KMS-11 (cell line): ENCODE measurements around the gene ARHGAP11A.

ENCODE experiments used
- H2AFZ ChIP-seq: fragments of 200-600 bp; sonication (generic); 2 replicates; pipeline ENCODE4 v1.6.1; 2016; ENCODE audit warnings: antibody characterized with exemption, mixed run types, low read depth
- H3K27ac ChIP-seq: fragments of 200-600 bp; sonication (generic); 2 replicates; pipeline ENCODE4 v1.6.1; 2016; ENCODE audit warnings: mild to moderate bottlenecking, mixed run types
- H3K27me3 ChIP-seq: fragments of 200-600 bp; sonication (generic); 2 replicates; pipeline ENCODE4 v1.6.1; 2017; ENCODE audit warnings: mild to moderate bottlenecking, low read depth, mixed run types, moderate library complexity; ENCODE audit not compliant: insufficient read depth
- H3K36me3 ChIP-seq: fragments of 200-600 bp; sonication (generic); 2 replicates; pipeline ENCODE4 v1.6.1; 2017; ENCODE audit warnings: mild to moderate bottlenecking, mixed run types; ENCODE audit not compliant: insufficient read depth
- H3K4me1 ChIP-seq: fragments of 200-600 bp; sonication (generic); 2 replicates; pipeline ENCODE4 v1.6.1; 2016; ENCODE audit warnings: mild to moderate bottlenecking, low read depth, mixed run types; ENCODE audit not compliant: poor library complexity, severe bottlenecking
- H3K4me2 ChIP-seq: fragments of 200-600 bp; sonication (generic); 2 replicates; pipeline ENCODE4 v1.7.0; 2016; ENCODE audit warnings: mild to moderate bottlenecking, mixed run types
- H3K4me3 ChIP-seq: fragments of 200-600 bp; sonication (generic); IDR thresholded peaks from 2 replicates; pipeline ENCODE4 v1.6.1; 2017; ENCODE audit warnings: low read depth, low read length, mixed read lengths; ENCODE audit not compliant: insufficient read depth
- H3K79me2 ChIP-seq: fragments of 200-600 bp; sonication (generic); 2 replicates; pipeline ENCODE4 v1.6.1; 2016; ENCODE audit warnings: low read depth, mixed run types; ENCODE audit not compliant: insufficient read depth
- H3K9ac ChIP-seq: fragments of 200-600 bp; sonication (generic); 2 replicates; pipeline ENCODE4 v1.6.1; 2016; ENCODE audit warnings: mild to moderate bottlenecking, mixed run types
- H4K20me1 ChIP-seq: fragments of 200-600 bp; sonication (generic); 2 replicates; pipeline ENCODE4 v1.6.1; 2016; ENCODE audit warnings: mild to moderate bottlenecking, mixed run types; ENCODE audit not compliant: insufficient read depth
- CTCF ChIP-seq: fragments of 200-600 bp; sonication (generic); conservative IDR thresholded peaks from 2 replicates; pipeline ENCODE4 v1.6.1; 2017; ENCODE audit warnings: low read depth, mild to moderate bottlenecking, antibody characterized with exemption, low read length, moderate library complexity, mixed read lengths

ARHGAP11A gene

DNA sequence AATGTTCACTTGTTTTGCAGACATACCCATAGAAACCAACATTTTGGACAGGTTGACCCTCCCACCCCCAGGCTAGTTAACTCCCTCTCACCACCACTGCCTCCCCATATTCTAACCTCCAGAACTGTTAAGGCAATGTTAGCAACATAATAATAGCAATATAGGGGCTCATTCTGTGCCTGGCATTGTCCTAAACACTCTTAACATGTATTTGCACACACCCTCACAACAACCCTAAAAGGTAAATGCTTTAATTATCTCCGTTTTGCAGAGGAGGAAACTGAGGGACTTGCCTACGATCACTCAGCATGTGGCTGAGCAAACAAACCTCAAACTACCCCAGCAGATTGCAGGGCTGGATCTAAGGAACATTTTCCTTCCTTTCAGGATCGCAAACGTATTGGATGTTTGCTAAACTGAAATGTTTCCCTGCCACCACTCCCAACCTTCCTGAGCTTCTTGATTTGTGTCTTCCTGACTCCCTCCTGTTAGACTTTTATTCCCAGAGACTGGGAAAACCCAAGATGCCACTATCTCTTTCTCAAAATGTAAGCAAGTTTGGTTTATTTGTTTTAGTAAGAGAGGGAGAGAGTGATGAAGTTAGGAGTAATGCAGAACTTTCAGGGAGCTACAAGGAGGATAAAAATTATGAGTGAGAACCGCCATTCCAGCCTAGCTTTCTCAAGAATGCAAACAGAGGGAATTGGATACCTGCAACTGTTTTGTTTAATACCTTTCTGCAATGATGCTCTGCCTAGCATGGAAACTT lies 27.5 kb downstream of the ARHGAP11A start:
- Histone ChIP-seq H3K9ac (no peak overlapping the region), H3K4me3 (no peak overlapping the region), H3K4me1 (no peaks in the 10 kb centered on the region), H4K20me1 (no peaks in the 10 kb centered on the region), H2AFZ (no peak overlapping the region), H3K4me2 (no peak overlapping the region), H3K27me3 (no peaks in the 10 kb centered on the region), H3K79me2 (no peaks in the 10 kb centered on the region), H3K36me3 (peaks cover 4% of the 10 kb centered on the region; the same call in 1 of the 2 replicates), H3K27ac (no peak overlapping the region)
- TF ChIP-seq CTCF, result no peak

- no peak overlapping the region for H3K27ac ChIP-seq
- no peaks in the 10 kb centered on the region for H3K27me3 ChIP-seq
- H3K9ac ChIP-seq, result no peak overlapping the region
- H2AFZ ChIP-seq, result no peak overlapping the region
- TF ChIP-seq CTCF, result no peak
- no peaks in the 10 kb centered on the region for H3K79me2 ChIP-seq
- H3K4me1 ChIP-seq, result no peaks in the 10 kb centered on the region
- no peak overlapping the region for H3K4me2 ChIP-seq
- H4K20me1 ChIP-seq, result no peaks in the 10 kb centered on the region
- peaks cover 4% of the 10 kb centered on the region; the same call in 1 of the 2 replicates for H3K36me3 ChIP-seq
- H3K4me3 ChIP-seq, result no peak overlapping the region
Observed at GRCh38 chr15:32643907-32644445, 28.7 kb downstream of the ARHGAP11A start.

DNA sequence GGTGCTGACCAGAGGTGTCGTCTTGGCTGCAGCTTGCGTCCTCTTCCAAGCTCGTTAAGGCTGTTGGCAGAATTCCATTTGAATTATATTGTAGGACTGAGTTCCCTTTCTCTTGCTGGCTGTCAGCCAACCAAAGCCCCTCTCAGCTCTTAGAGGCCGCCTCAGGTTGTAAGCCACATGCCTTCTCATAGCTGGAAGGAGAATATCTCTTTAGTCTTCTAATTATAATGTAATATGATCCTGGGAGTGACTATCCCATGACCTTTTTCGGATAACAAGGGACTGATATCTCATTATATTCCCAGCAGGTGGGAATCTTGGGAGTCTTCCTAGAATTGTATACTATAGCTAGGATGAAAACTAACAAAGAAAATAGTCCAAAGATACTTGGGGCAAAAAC lies 31.0 kb downstream of the ARHGAP11A start:
- Histone ChIP-seq H3K4me1 (peaks cover under 1% of the 10 kb centered on the region), H3K27ac (no peak overlapping the region), H3K4me3 (no peak overlapping the region), H3K79me2 (no peaks in the 10 kb centered on the region), H3K9ac (no peak overlapping the region), H2AFZ (no peak overlapping the region), H3K27me3 (no peaks in the 10 kb centered on the region), H3K4me2 (no peak overlapping the region), H3K36me3 (no peaks in the 10 kb centered on the region), H4K20me1 (no peaks in the 10 kb centered on the region)
- TF ChIP-seq CTCF, result no peak

DNA sequence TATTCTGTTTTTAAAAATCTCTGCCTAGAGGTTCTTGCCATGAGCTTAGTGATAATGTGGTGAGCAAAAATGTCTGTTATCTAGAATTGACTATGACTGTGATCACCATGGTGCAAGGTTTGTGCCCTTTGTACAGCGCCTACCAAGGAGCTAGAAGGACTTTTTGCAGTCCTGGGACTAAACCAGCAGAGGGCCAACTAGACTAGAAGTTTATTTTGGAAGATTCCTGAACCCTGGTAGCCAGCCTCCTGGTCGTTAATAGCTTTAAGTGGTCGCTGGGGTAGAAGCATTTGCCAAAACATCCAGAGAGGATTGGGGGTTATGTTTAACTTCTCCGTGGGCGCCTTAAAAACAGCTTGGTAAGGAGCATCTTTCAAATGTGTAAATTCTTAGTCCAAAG lies 34.0 kb downstream of the ARHGAP11A start:
- H2AFZ ChIP-seq, result no peak overlapping the region
- H3K36me3 ChIP-seq, result no peaks in the 10 kb centered on the region

More for the DNA sequence above, 34.0 kb downstream of the ARHGAP11A start:
- H3K79me2 ChIP-seq, result no peaks in the 10 kb centered on the region
- H3K4me1 ChIP-seq, result peaks cover 9% of the 10 kb centered on the region
- H3K4me3 ChIP-seq, result no peak overlapping the region
- no peak overlapping the region for H3K4me2 ChIP-seq
- no peak overlapping the region for H3K9ac ChIP-seq
- TF ChIP-seq CTCF, result peak; percentile 59
- no peak overlapping the region for H3K27ac ChIP-seq
- no peaks in the 10 kb centered on the region for H3K27me3 ChIP-seq
- no peaks in the 10 kb centered on the region for H4K20me1 ChIP-seq
